NCI-H2107 (cell line): ENCODE data around the gene NDUFA12.
"Not testable (repeated sequence)": the region's sequence is repeated elsewhere in the genome, so short reads cannot be mapped to it uniquely, and the experiment has no call there.

Source experiments
- DNase-seq: peaks from one replicate; lab custom pipeline; 2025; lab: John Stamatoyannopoulos, UW

Gene NDUFA12

DNA sequence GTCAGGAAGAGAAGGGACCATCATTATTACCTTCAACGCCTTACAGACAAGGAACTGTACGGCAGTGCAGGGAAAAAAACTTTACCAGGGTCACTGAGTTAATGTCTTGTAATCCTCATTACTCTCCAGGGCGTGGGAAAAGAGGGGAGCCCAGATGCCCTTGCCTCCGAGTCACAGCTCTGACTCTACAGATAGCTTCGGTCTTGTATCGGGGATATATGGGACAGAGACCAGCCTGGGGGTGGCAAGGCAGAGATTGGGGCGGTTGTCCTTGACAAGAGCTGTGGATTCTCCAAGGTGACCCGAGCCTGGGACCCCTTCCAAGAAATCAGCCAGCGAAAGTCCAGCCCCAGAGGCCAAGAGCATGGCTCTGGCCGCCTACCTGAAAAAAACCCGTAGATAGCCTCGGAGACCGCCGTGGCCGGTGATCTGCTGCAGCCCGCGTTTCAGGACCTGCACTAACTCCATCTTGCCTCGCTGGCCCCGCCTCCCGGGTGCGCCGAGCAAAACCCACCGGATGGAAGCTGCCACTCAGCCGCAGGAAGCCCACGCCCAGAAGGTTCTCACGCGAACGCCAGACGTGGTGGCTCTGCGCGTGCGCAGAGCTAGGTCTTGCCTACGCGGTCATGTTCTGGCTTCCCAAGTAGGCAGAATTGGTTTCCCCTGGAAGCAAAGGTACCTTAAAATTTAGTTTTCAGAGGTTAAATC is at the start of gene NDUFA12:
TSS of gene NDUFA12 (minus strand) at position 485 of the 708 bp plus-strand sequence. CDS start at position 468, 17 bp downstream.
- peak; percentile 89 for DNase-seq

GRCh38 chr12:95051241-95051640 is 47.7 kb upstream of the NDUFA12 start:
- no peak for DNase-seq

GRCh38 chr12:95037906-95038305 is 34.4 kb upstream of the NDUFA12 start:
- no peak for DNase-seq

- DNase-seq, result no peak
Observed at GRCh38 chr12:95034750-95035149, 31.3 kb upstream of the NDUFA12 start.

DNA sequence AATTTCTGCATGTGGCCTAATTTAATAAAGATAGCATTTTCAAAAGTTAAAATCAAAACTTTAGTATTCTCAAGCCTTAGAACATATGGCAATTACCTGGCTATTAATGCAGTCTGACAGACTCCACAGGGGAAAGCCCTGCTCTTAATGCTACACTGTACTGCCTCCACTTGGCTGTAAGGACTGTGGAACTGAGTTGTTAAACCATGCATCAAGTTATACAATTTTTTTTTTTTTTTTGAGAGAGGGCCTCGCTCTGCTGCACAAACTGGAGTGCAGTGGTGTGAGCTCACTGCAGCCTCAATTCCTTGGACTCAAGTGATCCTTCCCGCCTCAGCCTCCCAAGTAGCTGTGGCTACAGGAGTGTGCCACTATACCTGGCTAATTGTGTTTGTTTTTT is 19.0 kb upstream of the NDUFA12 start:
- DNase-seq, result no peak

- no peak for DNase-seq
Observed at GRCh38 chr12:95017482-95017881, 14.0 kb upstream of the NDUFA12 start.

- no peak for DNase-seq
Observed at GRCh38 chr12:95016120-95016519, 12.6 kb upstream of the NDUFA12 start.

DNA sequence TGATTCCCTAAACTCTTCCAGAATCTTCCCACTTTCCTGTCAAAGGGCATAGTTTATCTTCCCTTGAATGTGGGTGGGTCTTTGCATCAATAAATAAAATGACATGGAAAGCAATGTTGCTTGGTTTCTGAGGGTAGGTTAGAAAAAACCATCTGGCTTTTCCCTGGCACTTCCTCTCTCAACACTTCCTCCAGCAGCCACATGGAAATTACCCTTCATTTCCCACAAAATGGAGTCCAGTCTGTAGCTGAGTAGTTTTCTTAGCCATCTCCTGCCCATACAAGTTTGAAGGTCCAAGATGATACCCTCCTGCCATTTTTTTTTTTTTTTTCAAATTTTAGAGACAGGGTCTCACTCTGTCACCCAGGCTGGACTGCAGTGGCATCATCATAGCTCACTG is 11.1 kb upstream of the NDUFA12 start:
- no peak for DNase-seq

GRCh38 chr12:95006206-95006605 is 2.7 kb upstream of the NDUFA12 start:
- DNase-seq, result no peak

GRCh38 chr12:95004610-95005009 is 1.1 kb upstream of the NDUFA12 start:
- no peak for DNase-seq

GRCh38 chr12:95003921-95004272 is 400 bp upstream of the NDUFA12 start:
- no peak for DNase-seq

DNA sequence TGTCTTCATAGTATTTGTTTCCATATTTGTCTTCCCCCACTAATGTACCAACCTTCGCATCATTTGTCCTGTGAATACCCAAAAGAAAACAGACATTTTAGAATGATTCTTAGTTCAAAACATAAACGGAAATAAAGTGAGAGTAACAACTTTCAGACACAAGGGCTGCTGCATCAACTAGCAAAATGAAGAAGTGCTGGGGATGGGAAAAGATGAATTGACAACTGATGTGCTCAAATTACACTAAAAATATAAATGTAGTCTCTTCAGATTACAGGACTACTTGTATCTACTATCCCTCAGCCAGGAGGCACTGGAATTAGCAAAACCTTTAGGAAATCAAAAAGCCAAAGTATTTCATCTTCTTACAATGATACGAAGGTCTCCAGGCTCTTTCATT is 743 bp downstream of the NDUFA12 start:
- no peak for DNase-seq

- no peak for DNase-seq
Observed at GRCh38 chr12:94998326-94998725, 5.2 kb downstream of the NDUFA12 start.

GRCh38 chr12:94997726-94998125 is 5.8 kb downstream of the NDUFA12 start:
- DNase-seq, result no peak

GRCh38 chr12:94997061-94997460 is 6.4 kb downstream of the NDUFA12 start:
- DNase-seq, result no peak

GRCh38 chr12:94994312-94994711 is 9.2 kb downstream of the NDUFA12 start:
- no peak for DNase-seq

- DNase-seq, result not testable (repeated sequence)
Observed at GRCh38 chr12:94993855-94994254, 9.6 kb downstream of the NDUFA12 start.

DNA sequence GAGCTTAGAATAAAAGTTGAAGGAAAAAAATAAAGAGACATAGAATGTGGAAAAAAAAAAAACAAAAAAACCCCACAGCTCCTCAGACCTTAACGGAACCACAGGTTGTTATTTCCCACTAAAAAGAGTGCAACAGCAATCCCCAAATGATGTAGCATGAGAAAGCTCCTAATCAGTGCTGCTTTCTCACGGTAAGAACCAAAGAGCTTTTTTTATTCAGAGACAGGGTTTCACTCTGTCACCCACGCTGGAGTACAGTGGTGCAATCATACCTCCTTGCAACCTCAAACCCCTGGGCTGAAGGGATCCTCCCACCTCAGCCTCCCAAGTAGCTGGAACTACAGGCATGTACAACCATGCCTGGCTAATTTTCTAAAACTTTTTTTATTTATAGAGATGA is 13.3 kb downstream of the NDUFA12 start:
- DNase-seq, result no peak

- DNase-seq, result no peak
Observed at GRCh38 chr12:94988471-94988870, 15.0 kb downstream of the NDUFA12 start.

GRCh38 chr12:94987801-94988200 is 15.7 kb downstream of the NDUFA12 start:
- no peak for DNase-seq

- DNase-seq, result no peak
Observed at GRCh38 chr12:94987076-94987669, 16.3 kb downstream of the NDUFA12 start.

- DNase-seq, result not testable (repeated sequence)
Observed at GRCh38 chr12:94985099-94985498, 18.4 kb downstream of the NDUFA12 start.

- no peak for DNase-seq
Observed at GRCh38 chr12:94983321-94983720, 20.2 kb downstream of the NDUFA12 start.

- no peak for DNase-seq
Observed at GRCh38 chr12:94982456-94982855, 21.0 kb downstream of the NDUFA12 start.
